Measurements from ENCODE around the gene EEF2K.

DNA sequence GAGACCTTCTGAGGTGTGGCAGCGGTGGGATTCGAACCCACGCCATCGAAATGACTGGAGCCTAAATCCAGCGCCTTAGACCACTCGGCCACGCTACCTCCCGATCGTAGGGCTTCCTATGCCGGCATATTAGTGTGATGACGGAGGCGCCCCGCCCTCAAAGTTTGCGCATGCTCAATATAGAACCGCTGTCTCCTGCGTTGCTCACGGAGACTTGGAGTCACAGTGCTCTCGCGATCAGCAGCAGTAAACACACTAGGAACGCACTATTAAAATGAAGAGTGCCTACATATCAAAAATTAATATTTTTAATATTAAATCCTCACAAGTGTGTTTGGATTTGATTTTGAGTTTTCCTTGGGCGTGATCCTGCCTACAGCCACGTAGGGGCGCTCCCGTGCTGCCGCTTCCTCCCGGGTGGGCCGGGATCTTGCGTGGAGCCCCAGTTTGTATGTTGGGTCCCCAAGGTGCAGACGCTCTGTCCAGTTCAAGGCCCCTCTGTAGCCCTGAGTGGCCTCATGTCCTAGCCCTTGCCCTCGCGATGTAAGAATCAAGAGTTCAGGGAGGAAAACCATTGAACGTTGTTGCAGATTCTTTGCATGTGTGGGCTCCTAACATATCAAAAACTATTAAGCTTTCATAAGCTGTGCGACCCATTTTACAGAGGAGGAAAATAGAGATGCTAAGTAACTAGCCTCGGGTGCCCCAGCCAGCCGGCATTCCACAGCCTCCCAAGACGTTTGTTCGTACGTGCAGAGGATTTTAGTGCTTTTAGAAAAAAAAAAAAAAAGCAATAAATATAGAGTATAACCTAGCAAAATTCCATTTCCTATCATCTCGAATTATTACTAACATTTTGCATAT, 10.2 kb upstream of the EEF2K start:
- TF ChIP-seq POLR2A (IDR thresholded peaks at IDR 0.05): peak; percentile 43
- peak; percentile 31 to 63 (median 33) for TF ChIP-seq POLR2AphosphoS5 (IDR thresholded peaks at IDR 0.05)
- TF ChIP-seq CTCF (IDR thresholded peaks at IDR 0.05): peak; percentile 84 to 99 (median 94)
- TF ChIP-seq EP300 (IDR thresholded peaks at IDR 0.05; ENCODE audit: low read depth): no peak
